ENCODE measurements around the gene VAV3. TPM values are rescaled to one million over a fixed set of nuclear protein-coding genes. Genes with fewer than 3 reads are reported as not detected.

The VAV3 gene
- total and polyA plus RNA-seq, 2 of the 13 experiments (the other 11 are each of a cell fraction or from before 2014, with no cell fraction given), result 15.9 to 29.8 TPM

- TF ChIP-seq ZNF720 (CRISPR knock-in tag; IDR thresholded peaks at IDR 0.05), result no peak
Measured at GRCh38 chr1:107830526-107830925, 134.5 kb downstream of the VAV3 start (continued).

DNA sequence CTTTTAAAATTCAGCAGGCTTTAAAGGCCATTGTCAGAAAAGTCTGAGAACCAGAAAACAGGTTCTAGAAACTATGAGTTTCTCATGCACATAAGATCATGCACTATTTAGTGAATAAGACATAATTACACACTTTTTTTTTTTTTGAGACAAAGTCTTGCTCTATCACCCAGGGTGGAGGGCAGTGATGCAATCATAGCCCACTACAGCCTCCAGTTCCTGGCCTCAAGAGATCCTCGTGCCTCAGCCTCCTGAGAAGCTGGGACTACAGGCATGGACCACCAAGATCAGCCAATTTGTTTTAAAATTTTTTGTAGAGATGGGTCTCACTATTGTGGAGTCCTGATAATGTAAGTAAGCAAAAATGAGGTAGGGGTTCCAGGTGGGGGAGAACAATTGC is 134.9 kb downstream of the VAV3 start:
- intact Hi-C loops (cut with micrococcal nuclease; ENCODE audit: unreplicated experiment) (no loop called here), in situ Hi-C loops (cut with HindIII; ENCODE audit: extremely low pct_ligation_motif_present, low pct_unique_long_range_greater_than_20kb) (no loop called here)
- DNase-seq (ENCODE audit: low spot score) (no peak), ATAC-seq (no peak), FAIRE-seq (no peak)
- H3K27ac ChIP-seq (ENCODE audit: extremely low read length, insufficient read depth, low read length), result no peak overlapping the region
- H3K79me2 ChIP-seq (ENCODE audit: insufficient read depth, low read length), result no peaks in the 10 kb centered on the region
- H2AFZ ChIP-seq (ENCODE audit: low read length), result no peak overlapping the region
- POLR2A ChIA-PET, result no interaction called here
- no peaks in the 10 kb centered on the region for H3K27me3 ChIP-seq (ENCODE audit: control insufficient read depth in 1 of 2, insufficient read depth in 2 of 2, low read length in 2 of 2)
- no peaks in the 10 kb centered on the region for H4K20me1 ChIP-seq (ENCODE audit: insufficient read depth, low read length)
- no TSS peak for BruUV-seq (replicated peaks)
- CTCF ChIA-PET (ENCODE audit: low intra/inter-chr PET ratio, low total read pairs), result no interaction called here
- no peak overlapping the region for H3K9ac ChIP-seq (ENCODE audit: insufficient read depth, low read depth, low read length)
- H3K4me2 ChIP-seq (ENCODE audit: low read depth, low read length), result no peak overlapping the region
- H3K36me3 ChIP-seq (replicated peaks in 1 of 2; ENCODE audit: control insufficient read depth in 1 of 2, insufficient read depth in 2 of 2, low read length in 2 of 2), result no peaks in the 10 kb centered on the region
- 0% methylated on average over 1 of the region's 1 CpG for WGBS (ENCODE audit: low lambda C conversion rate)
- no peaks in the 10 kb centered on the region for H3K4me1 ChIP-seq (ENCODE audit: insufficient read depth, low read length)
- no peaks in the 10 kb centered on the region for H3K9me3 ChIP-seq (ENCODE audit: low read length)
- H3K4me3 ChIP-seq (replicated peaks in 1 of 3; ENCODE audit: insufficient read depth in 1 of 3, low read depth in 2 of 3, low read length in 3 of 3), result no peak overlapping the region
- TF ChIP-seq ARID3A (IDR thresholded peaks at IDR 0.05; ENCODE audit: low read depth, low read length) (no peak), ZNF703 (CRISPR knock-in tag; IDR thresholded peaks at IDR 0.05; ENCODE audit: borderline replicate concordance) (no peak), KMT2B (CRISPR knock-in tag; IDR thresholded peaks at IDR 0.05) (no peak), SMAD9 (CRISPR knock-in tag; IDR thresholded peaks at IDR 0.05) (no peak), ZNF7 (CRISPR knock-in tag; IDR thresholded peaks at IDR 0.05) (no peak), SOX6 (IDR thresholded peaks at IDR 0.05) (no peak), SOX6 (CRISPR knock-in tag; IDR thresholded peaks at IDR 0.05) (no peak), FOXP4 (CRISPR knock-in tag; IDR thresholded peaks at IDR 0.05) (no peak), HMG20B (CRISPR knock-in tag; conservative IDR thresholded peaks at IDR 0.05) (no peak), CSRNP1 (CRISPR knock-in tag; IDR thresholded peaks at IDR 0.05) (no peak), ZNF230 (CRISPR knock-in tag; IDR thresholded peaks at IDR 0.05) (no peak), HIVEP1 (CRISPR knock-in tag; IDR thresholded peaks at IDR 0.05) (no peak), MIER3 (CRISPR knock-in tag; IDR thresholded peaks at IDR 0.05; ENCODE audit: borderline replicate concordance) (no peak), NKX3-1 (CRISPR knock-in tag; IDR thresholded peaks at IDR 0.05) (no peak), USF2 (IDR thresholded peaks at IDR 0.05; ENCODE audit: low read depth, low read length) (no peak), USF2 (CRISPR knock-in tag; IDR thresholded peaks at IDR 0.05; ENCODE audit: borderline replicate concordance) (no peak), HNRNPK (IDR thresholded peaks at IDR 0.05; ENCODE audit: low read depth, low read length, poor library complexity, severe bottlenecking) (no peak)
